Subcutaneous adipose tissue (tissue), 4 donors: Measurements from ENCODE around the gene PHACTR2. TPM values are rescaled to one million over a fixed set of nuclear protein-coding genes. Genes with fewer than 3 reads are reported as not detected.

Source experiments
- CTCF ChIP-seq: fragments of 450-650 bp; IDR thresholded peaks from one replicate; pipeline ENCODE4 v1.5.1; 2016; ENCODE audit warnings: low read depth, mild to moderate bottlenecking, control low read depth, antibody characterized with exemption, moderate library complexity
- total RNA-seq, 4 donors: library from RNA; depleted of rRNA; stranded (reverse); fragments of >200 nt; gene quantifications; one replicate each; pipeline ENCODE4 v1.1.0, GENCODE V29; 2016

PHACTR2 gene
- total RNA-seq, 4 donors from 2014 or later: 45.1 to 73.2 (median 52.8) TPM

DNA sequence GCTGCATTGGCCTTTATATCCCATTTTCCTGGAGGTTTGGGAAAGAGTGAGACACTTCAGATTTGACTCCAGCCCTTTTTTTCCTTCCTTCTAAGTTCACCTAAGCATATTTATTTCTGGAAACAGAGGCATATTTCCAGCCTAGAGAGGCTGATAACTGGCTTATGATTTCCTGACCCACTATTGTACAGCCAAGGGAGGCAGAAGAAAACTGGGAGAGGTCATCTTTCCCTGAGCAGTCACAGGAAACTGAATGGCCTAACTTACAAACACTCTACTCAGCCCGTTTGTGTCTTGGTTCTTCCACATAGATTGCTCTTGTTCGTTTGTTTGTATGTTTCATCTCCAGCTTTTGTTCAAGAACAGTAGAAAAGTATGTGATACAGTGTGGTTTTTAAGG, 101.2 kb downstream of the PHACTR2 start:
- no peak for TF ChIP-seq CTCF

DNA sequence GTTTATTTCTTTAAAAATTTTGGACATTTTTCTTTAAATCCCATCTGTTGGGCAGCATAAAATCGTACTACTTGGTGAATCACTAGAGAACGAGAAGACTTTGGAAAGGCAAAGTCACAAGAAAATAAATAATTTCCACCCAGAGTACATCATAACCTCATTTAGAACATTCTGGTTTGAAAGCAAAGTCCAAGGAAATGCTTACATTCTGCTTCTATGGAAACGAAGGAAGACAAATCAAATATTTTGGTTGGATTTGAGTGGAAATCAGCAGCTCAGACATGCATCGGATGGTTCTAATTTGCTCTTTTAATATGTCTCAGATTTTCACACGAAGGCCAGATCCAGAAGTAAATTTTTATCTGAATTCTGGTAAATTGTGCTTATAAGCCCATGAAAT, 104.7 kb downstream of the PHACTR2 start:
- TF ChIP-seq CTCF: no peak

DNA sequence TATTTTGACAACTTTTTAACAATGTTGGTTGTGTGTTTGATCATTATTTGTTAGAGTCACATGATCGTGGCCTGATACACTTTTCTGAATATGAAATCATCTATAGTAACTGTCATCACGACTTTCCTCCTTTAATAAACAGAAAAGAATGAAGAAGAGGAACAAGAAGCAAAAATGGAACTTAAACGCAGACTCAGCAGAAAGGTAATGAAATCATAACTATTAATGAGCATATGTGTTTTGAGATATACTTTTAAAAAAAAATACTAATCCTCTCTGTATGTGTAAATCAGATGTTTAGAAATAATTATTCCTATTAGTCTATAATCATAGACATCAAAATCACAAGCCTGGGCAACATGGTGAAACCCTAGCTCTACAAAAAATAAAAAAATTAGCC, 105.3 kb downstream of the PHACTR2 start:
- TF ChIP-seq CTCF: no peak

GRCh38 chr6:143784316-143784715, 106.6 kb downstream of the PHACTR2 start:
- no peak for TF ChIP-seq CTCF

GRCh38 chr6:143792402-143793279, 114.9 kb downstream of the PHACTR2 start:
- no peak for TF ChIP-seq CTCF

- no peak for TF ChIP-seq CTCF
These were observed 115.5 kb downstream of the PHACTR2 start for GRCh38 chr6:143793280-143793619.

GRCh38 chr6:143802833-143803565, 125.2 kb downstream of the PHACTR2 start:
- TF ChIP-seq CTCF: no peak
